Suppressor macrophage treated with lipopolysaccharide for 1 hour (primary cell): Measurements from ENCODE around the gene FBXL4.

Experiments
- DNase-seq, 3 donors: peaks; one replicate each; pipeline ENCODE4 v3.0.0-alpha.2; 2020 to 2022

FBXL4 gene

DNA sequence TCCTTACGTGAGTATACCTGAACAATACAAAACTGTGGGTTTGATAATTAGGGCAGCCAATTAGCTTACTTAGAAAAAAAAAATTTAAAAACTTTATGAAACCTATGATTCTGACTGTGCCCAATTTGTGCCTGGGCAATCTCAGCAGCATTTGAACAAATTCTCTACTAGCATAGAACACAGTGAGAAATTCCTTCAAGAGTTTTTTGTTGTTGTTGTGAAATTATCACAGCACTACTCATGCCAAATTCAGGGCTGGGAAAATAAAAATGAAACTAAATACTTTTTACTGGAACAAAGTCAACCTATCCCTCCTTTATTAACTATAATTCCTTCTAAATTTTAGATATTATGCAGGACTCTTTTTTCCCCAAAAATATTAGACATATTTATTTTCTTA is 70.5 kb downstream of the FBXL4 start:
- no peak for DNase-seq

DNA sequence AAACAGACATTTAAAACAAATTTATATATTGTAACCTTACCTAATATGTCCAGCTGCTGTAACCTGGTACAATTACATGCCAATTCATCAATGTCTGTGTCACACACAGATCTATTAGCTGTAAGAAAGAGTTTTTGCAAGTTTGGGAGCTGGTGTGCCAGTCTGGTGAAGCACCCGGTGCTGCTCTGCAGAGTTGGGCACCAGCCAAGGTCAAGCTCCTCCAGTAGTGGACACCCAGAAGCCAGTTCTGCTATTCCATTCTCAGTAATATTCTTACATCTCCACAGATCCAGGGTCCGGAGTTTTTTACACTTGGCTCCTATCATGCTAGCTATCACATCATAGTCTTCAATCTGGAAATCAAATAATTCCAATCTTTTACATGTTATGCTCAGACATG is 72.4 kb downstream of the FBXL4 start:
- DNase-seq = no peak

GRCh38 chr6:98871821-98872220 is 75.9 kb downstream of the FBXL4 start:
- no peak for DNase-seq

DNA sequence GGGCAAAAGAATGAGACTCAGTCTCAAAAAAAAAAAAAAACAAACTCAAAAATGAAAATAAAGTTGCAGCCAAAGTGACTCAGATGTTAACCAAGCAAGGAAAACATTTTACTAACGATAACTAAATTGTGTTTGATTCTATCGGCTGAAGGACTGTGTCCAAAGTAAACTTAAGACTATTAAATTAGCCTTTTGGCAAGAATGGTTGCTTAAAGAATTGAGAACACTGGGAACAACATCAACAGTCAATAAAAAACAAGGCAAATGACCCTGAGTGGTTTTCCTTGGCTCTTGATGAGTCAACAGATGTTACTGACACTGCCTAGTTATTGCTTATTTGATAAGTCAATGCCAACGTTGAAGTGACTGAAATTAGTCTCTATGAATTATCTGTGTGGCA is 76.7 kb downstream of the FBXL4 start:
- no peak for DNase-seq

GRCh38 chr6:98864497-98864896 is 83.2 kb downstream of the FBXL4 start:
- no peak for DNase-seq

GRCh38 chr6:98848539-98849242 is 99.1 kb downstream of the FBXL4 start:
- no peak for DNase-seq

DNA sequence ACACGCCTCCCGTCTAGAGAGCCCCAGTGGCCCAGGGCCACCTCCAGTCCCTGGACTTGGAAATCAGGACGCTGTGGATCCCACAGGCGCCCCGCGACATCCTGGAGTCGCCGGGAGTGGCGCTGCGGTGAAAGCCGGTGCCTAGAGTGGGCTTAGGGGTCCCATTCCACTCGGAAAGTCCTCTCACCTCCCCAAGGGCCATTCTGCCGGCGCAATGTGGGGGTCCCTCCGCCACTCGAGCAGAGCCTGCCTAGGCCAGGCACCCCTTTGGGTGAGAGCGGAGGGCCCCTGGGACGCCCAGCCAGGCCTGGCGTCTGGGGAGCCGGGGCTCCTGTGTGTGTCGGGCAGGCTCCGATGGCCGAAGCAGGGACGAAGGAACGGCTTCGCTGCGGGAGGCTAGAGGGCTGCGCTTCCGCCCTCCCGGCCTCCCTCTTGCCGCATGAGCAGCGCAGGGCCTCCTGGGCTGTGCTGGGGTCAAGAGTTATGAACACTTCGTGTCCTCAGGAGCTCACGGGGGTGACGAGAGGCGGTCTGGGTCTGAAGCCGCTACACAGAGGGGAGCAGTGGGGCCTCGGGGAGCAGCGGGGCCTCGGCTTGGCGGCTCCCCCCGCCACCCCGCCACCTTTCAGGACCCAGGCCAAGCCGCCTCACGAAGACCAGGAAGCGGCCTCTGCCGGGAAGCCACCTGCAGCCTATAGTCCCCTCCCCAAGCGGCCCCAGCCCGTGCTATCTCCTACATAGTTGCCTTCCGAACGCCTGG is 99.8 kb downstream of the FBXL4 start:
- no peak for DNase-seq

GRCh38 chr6:98847416-98847778 is 100.3 kb downstream of the FBXL4 start:
- no peak for DNase-seq

DNA sequence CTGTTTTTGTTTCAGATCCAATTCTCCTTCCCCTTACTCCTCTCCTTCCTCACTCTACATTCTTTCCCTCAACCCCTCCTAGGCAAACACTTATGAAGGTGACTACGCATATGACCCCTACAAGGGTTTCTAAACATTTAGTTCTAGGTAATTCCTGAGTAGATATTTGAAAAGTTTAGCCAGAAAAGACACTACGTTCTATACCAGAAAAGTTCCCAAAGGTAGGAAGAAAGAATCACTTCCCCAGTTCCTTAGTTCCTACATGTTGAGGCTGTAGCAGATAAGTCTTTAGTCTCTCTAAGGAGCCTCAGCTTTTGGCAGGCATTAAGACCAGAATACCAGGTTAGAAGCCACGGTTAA is 101.7 kb downstream of the FBXL4 start:
- no peak for DNase-seq

GRCh38 chr6:98845211-98846020 is 102.3 kb downstream of the FBXL4 start:
- DNase-seq = peak; percentile 71 to 81 (median 79)

- no peak for DNase-seq
These were observed 103.2 kb downstream of the FBXL4 start for GRCh38 chr6:98844244-98845210.

- no peak for DNase-seq
These were observed 104.2 kb downstream of the FBXL4 start for GRCh38 chr6:98843271-98844243.

- DNase-seq = no peak
These were observed 105.2 kb downstream of the FBXL4 start for GRCh38 chr6:98842342-98843180.

- DNase-seq = no peak
These were observed 106.0 kb downstream of the FBXL4 start for GRCh38 chr6:98841621-98842341.

- DNase-seq = no peak
These were observed 106.7 kb downstream of the FBXL4 start for GRCh38 chr6:98840996-98841513.

DNA sequence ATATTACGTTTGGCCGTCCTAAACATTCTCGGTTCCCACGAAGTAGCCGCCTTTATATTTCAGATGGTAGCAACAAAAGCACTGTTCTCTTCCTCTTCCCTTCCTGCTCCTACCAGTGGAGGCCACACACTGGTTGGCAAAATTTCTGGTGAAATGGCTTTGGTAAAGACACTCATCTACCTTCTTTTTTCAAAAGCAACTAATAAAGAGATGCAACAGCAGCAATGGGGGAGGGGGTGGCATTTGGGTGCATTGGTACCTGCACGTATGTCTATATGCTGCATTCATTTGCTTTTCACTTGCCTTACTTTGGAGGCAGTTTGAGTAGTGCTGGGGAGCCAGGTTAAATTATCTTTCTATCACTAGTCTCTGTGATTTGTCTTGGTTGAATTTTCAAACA is 107.4 kb downstream of the FBXL4 start:
- no peak for DNase-seq

GRCh38 chr6:98839781-98840361 is 107.9 kb downstream of the FBXL4 start:
- no peak for DNase-seq

DNA sequence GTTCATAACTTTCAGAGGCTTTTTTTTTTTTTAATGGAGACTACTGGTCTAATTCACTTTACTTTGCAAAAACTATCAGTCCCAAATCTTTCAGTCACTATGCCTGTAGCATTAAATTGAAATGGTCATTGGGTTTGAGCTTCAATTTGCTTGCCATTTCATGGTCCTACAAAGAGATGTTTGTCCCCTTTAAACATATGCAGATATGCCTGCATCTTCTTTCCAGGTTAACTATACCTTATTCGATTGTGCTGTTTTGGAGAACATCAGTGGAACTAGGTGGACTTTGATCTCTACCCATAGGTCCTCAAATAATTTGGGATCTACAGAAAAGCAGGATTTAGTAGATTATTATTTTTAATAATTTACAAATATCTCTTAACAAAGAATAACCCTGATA is 108.8 kb downstream of the FBXL4 start:
- no peak for DNase-seq

DNA sequence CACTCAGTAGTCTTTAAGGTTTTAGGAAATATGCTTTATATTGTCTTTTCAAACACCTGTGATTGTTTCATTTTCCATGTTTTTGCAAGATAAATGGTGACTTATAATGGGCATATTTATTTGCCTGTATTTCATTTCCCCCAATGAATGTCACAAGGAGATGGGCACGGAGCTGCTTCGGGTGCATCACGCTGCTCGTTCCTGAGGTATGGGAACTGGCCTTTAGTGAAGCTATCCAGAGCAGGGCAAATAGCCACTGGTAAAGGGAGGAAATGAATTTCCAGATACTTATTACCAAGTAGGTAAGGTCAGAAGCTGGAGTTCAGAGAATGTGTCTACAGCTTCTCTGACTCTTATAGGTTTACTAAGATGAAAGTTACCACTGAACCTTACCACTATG is 109.7 kb downstream of the FBXL4 start:
- no peak for DNase-seq
